Astrocyte (in vitro differentiated cells and primary cell): ENCODE results near the gene SPIC.

Experiments used
- EZH2 ChIP-seq: IDR thresholded peaks from 2 replicates; pipeline ENCODE4 v1.6.1; 2012; ENCODE audit warnings: mild to moderate bottlenecking, low read length, inconsistent platforms; ENCODE audit not compliant: insufficient read depth
- TF ChIP-seq, protein P1 (sequence below): IDR thresholded peaks from 2 replicates; pipeline ENCODE4 v1.5.1; 2011; ENCODE audit warnings: low read depth, mild to moderate bottlenecking, inconsistent platforms, low read length, moderate library complexity; ENCODE audit not compliant: insufficient read depth

- TF ChIP-seq, protein P1, sequence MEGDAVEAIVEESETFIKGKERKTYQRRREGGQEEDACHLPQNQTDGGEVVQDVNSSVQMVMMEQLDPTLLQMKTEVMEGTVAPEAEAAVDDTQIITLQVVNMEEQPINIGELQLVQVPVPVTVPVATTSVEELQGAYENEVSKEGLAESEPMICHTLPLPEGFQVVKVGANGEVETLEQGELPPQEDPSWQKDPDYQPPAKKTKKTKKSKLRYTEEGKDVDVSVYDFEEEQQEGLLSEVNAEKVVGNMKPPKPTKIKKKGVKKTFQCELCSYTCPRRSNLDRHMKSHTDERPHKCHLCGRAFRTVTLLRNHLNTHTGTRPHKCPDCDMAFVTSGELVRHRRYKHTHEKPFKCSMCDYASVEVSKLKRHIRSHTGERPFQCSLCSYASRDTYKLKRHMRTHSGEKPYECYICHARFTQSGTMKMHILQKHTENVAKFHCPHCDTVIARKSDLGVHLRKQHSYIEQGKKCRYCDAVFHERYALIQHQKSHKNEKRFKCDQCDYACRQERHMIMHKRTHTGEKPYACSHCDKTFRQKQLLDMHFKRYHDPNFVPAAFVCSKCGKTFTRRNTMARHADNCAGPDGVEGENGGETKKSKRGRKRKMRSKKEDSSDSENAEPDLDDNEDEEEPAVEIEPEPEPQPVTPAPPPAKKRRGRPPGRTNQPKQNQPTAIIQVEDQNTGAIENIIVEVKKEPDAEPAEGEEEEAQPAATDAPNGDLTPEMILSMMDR = no peak
- TF ChIP-seq EZH2 = no peak
Measured at GRCh38 chr12:101475751-101476305, 692 bp downstream of the SPIC start.
